H9 (cell line): Measurements from ENCODE around the gene COL19A1. TPM values are rescaled to one million over a fixed set of nuclear protein-coding genes. Genes with fewer than 3 reads are reported as not detected.

Experiments used
- DNase-seq: peaks from one replicate; pipeline ENCODE4 v3.0.0-alpha.2; 2017
- H2AFZ ChIP-seq: one replicate; pipeline ENCODE4 v1.6.1; 2013; ENCODE audit warnings: mild to moderate bottlenecking, low read length, control low read depth, moderate library complexity
- H2AK5ac ChIP-seq: 2 replicates; pipeline ENCODE4 v1.6.1; 2013; ENCODE audit warnings: low read length, control low read depth, mixed read lengths; ENCODE audit not compliant: insufficient read length
- H2BK120ac ChIP-seq: one replicate; pipeline ENCODE4 v1.6.1; 2013; ENCODE audit warnings: low read depth, mild to moderate bottlenecking, low read length, control low read depth, inconsistent platforms; ENCODE audit not compliant: poor library complexity, severe bottlenecking
- H2BK12ac ChIP-seq: 2 replicates; pipeline ENCODE4 v1.6.1; 2013; ENCODE audit warnings: low read length, control low read depth, mixed read lengths, low read depth; ENCODE audit not compliant: insufficient read length
- H2BK15ac ChIP-seq: 2 replicates; pipeline ENCODE4 v1.6.1; 2013; ENCODE audit warnings: low read depth, low read length, control low read depth
- H2BK20ac ChIP-seq: one replicate; pipeline ENCODE4 v1.6.1; 2013; ENCODE audit warnings: low read depth, mild to moderate bottlenecking, low read length, control low read depth, inconsistent platforms; ENCODE audit not compliant: poor library complexity, severe bottlenecking
- H2BK5ac ChIP-seq: 2 replicates; pipeline ENCODE4 v1.6.1; 2013; ENCODE audit warnings: low read length, control low read depth, mixed read lengths; ENCODE audit not compliant: insufficient read length
- H3K14ac ChIP-seq: 2 replicates; pipeline ENCODE4 v1.6.1; 2013; ENCODE audit warnings: low read length, control low read depth; ENCODE audit not compliant: insufficient read depth
- H3K18ac ChIP-seq: 2 replicates; pipeline ENCODE4 v1.6.1; 2013; ENCODE audit warnings: low read depth, mild to moderate bottlenecking, mixed read lengths, low read length, control low read depth; ENCODE audit not compliant: insufficient read length
- H3K23ac ChIP-seq: 2 replicates; pipeline ENCODE4 v1.6.1; 2013; ENCODE audit warnings: low read length, control low read depth, mixed read lengths, low read depth; ENCODE audit not compliant: insufficient read length
- H3K23me2 ChIP-seq: 2 replicates; pipeline ENCODE4 v1.6.1; 2013; ENCODE audit warnings: low read depth, mild to moderate bottlenecking, mixed read lengths, low read length, control low read depth; ENCODE audit not compliant: insufficient read length, poor library complexity, severe bottlenecking
- H3K27ac ChIP-seq: 2 replicates; pipeline ENCODE4 v1.5.1; 2013; ENCODE audit warnings: low read length, control low read depth, mixed read lengths, low read depth; ENCODE audit not compliant: insufficient read length
- H3K27me3 ChIP-seq: 2 replicates; pipeline ENCODE4 v1.6.1; 2013; ENCODE audit warnings: low read length, control low read depth, inconsistent platforms; ENCODE audit not compliant: insufficient read depth
- H3K4ac ChIP-seq: 2 replicates; pipeline ENCODE4 v1.6.1; 2013; ENCODE audit warnings: low read depth, mild to moderate bottlenecking, control low read depth, inconsistent platforms, low read length, moderate library complexity
- H3K4me1 ChIP-seq: 2 replicates; pipeline ENCODE4 v1.6.1; 2013; ENCODE audit warnings: low read length, control low read depth, inconsistent platforms; ENCODE audit not compliant: insufficient read depth
- H3K4me2 ChIP-seq: 2 replicates; pipeline ENCODE4 v1.6.1; 2013; ENCODE audit warnings: low read length, control low read depth, mixed read lengths; ENCODE audit not compliant: insufficient read length, insufficient read depth
- H3K56ac ChIP-seq: 2 replicates; pipeline ENCODE4 v1.6.1; 2013; ENCODE audit warnings: low read depth, mild to moderate bottlenecking, mixed read lengths, low read length, control low read depth; ENCODE audit not compliant: insufficient read length
- H3K79me1 ChIP-seq: 2 replicates; pipeline ENCODE4 v1.6.1; 2013; ENCODE audit warnings: low read depth, mild to moderate bottlenecking, moderate library complexity, low read length, control low read depth, inconsistent platforms; ENCODE audit not compliant: insufficient read depth, poor library complexity, severe bottlenecking
- H3K79me2 ChIP-seq: 2 replicates; pipeline ENCODE4 v1.6.1; 2013; ENCODE audit warnings: low read length, control low read depth, inconsistent platforms; ENCODE audit not compliant: insufficient read depth
- H3K9ac ChIP-seq: 2 replicates; pipeline ENCODE4 v1.6.1; 2013; ENCODE audit warnings: low read length, control low read depth, mixed read lengths; ENCODE audit not compliant: insufficient read length; ENCODE audit errors: extremely low read depth
- H3K9me3 ChIP-seq: one replicate; pipeline ENCODE4 v1.6.1; 2013; ENCODE audit warnings: low read depth, low read length, inconsistent platforms; ENCODE audit not compliant: control insufficient read depth
- H3T11ph ChIP-seq: one replicate; pipeline ENCODE4 v1.6.1; 2013; ENCODE audit warnings: mild to moderate bottlenecking, low read length, control low read depth, inconsistent platforms
- H4K20me1 ChIP-seq: one replicate; pipeline ENCODE4 v1.6.1; 2013; ENCODE audit not compliant: control insufficient read depth, insufficient read length, insufficient read depth
- H4K5ac ChIP-seq: 2 replicates; pipeline ENCODE4 v1.6.1; 2013; ENCODE audit warnings: low read depth, mild to moderate bottlenecking, mixed read lengths, low read length, control low read depth; ENCODE audit not compliant: insufficient read length
- H4K8ac ChIP-seq: replicated peaks from 2 replicates; pipeline ENCODE4 v1.6.1; 2013; ENCODE audit warnings: low read length, control low read depth, mixed read lengths, low read depth; ENCODE audit not compliant: insufficient read length
- H4K91ac ChIP-seq: 2 replicates; pipeline ENCODE4 v1.6.1; 2013; ENCODE audit warnings: low read depth, mild to moderate bottlenecking, moderate library complexity, mixed read lengths, low read length, control low read depth; ENCODE audit not compliant: insufficient read length
- H3K27ac Mint-ChIP-seq, 3 experiments: 2 replicates in 2 of 3; 3 replicates in 1 of 3; pipeline ENCODE4 v1.8.0; 2020 to 2021; ENCODE audit warnings: mixed read lengths in 3 of 3, mild to moderate bottlenecking in 1 of 3, moderate library complexity in 1 of 3
- H3K27me3 Mint-ChIP-seq: 2 replicates; pipeline ENCODE4 v1.8.0; 2021; ENCODE audit warnings: low read depth, mild to moderate bottlenecking, moderate library complexity, mixed read lengths
- H3K36me3 Mint-ChIP-seq, 3 experiments: 2 replicates in 2 of 3; 3 replicates in 1 of 3; pipeline ENCODE4 v1.8.0; 2020 to 2021; ENCODE audit warnings: low read depth in 3 of 3, mixed read lengths in 3 of 3; ENCODE audit not compliant: insufficient read depth in 1 of 3
- H3K4me1 Mint-ChIP-seq, 2 experiments: 2 replicates each; pipeline ENCODE4 v1.8.0; 2020; ENCODE audit warnings: mixed read lengths in 2 of 2
- H3K4me3 Mint-ChIP-seq, 2 experiments: 2 replicates in 1 of 2; 3 replicates in 1 of 2; pipeline ENCODE4 v1.8.0; 2020 to 2021; ENCODE audit warnings: mild to moderate bottlenecking in 2 of 2, mixed read lengths in 2 of 2, moderate library complexity in 1 of 2
- H3K9me3 Mint-ChIP-seq, 2 experiments: 2 replicates in 1 of 2; 3 replicates in 1 of 2; pipeline ENCODE4 v1.8.0; 2020; ENCODE audit warnings: mild to moderate bottlenecking in 2 of 2, mixed read lengths in 2 of 2, moderate library complexity in 1 of 2
- CTCF ChIP-seq: fragments of 200-600 bp; sonication (generic); conservative IDR thresholded peaks from 3 replicates; pipeline ENCODE4 v1.8.0; 2021; ENCODE audit warnings: antibody characterized with exemption, mild to moderate bottlenecking
- WGBS: extraction: QIAGEN DNeasy Blood & Tissue Kit; methylation state at CpG from one replicate; pipeline ENCODE4 v1.1.7; 2013; ENCODE audit warnings: missing lambda C conversion rate, low lambda C conversion rate, mixed read lengths; ENCODE audit not compliant: insufficient read length; ENCODE audit errors: extremely low coverage; 5-methylcytosine and 5-hydroxymethylcytosine counted together
- total RNA-seq: library from RNA; stranded (reverse); gene quantifications from 2 replicates; pipeline ENCODE4 v1.2.1, GENCODE V29; 2021

Gene COL19A1
- total RNA-seq, 1 experiment from 2014 or later: not detected

- Mint-ChIP-seq H3K27me3 (no peaks in the 10 kb centered on the region), H3K9me3 (no peaks in the 10 kb centered on the region), H3K4me1 (peaks cover 5 to 6% of the 10 kb centered on the region in 2 experiments), H3K36me3 (no peaks in the 10 kb centered on the region), H3K27ac (no peak overlapping the region), H3K4me3 (no peak overlapping the region)
- Histone ChIP-seq H4K8ac (no peak overlapping the region), H3K23ac (no peak overlapping the region), H3K27ac (no peak overlapping the region), H4K20me1 (no peaks in the 10 kb centered on the region), H3K18ac (no peak overlapping the region), H2BK5ac (no peak overlapping the region), H2BK120ac (no peak overlapping the region), H3K4ac (no peak overlapping the region), H2BK20ac (no peak overlapping the region), H3K23me2 (no peaks in the 10 kb centered on the region), H3K56ac (no peak overlapping the region), H4K91ac (no peak overlapping the region), H2AFZ (no peak overlapping the region), H4K5ac (no peak overlapping the region), H2BK15ac (no peak overlapping the region), H3K4me1 (no peaks in the 10 kb centered on the region), H2BK12ac (no peak overlapping the region), H3K4me2 (no peak overlapping the region), H3K79me1 (no peaks in the 10 kb centered on the region), H3K9me3 (no peaks in the 10 kb centered on the region), H3K79me2 (no peaks in the 10 kb centered on the region), H2AK5ac (no peak overlapping the region), H3K9ac (no peak overlapping the region), H3K14ac (no peak overlapping the region), H3T11ph (no peak overlapping the region), H3K27me3 (no peaks in the 10 kb centered on the region)
- no peak for TF ChIP-seq CTCF
- WGBS: no CpG with 5 or more reads among the region's 5 CpGs
- no peak for DNase-seq
These were observed 246.4 kb downstream of the COL19A1 start for GRCh38 chr6:70112716-70113115.
